Parathyroid adenoma (tissue), 2 donors: ENCODE measurements around the gene TST.

Experiments
- H2AFZ ChIP-seq: fragments of 300-600 bp; sonication (generic); one replicate; pipeline ENCODE4 v1.7.0; 2017; ENCODE audit warnings: antibody characterized with exemption, mild to moderate bottlenecking
- H3K27ac ChIP-seq: fragments of 300-600 bp; sonication (generic); one replicate; pipeline ENCODE4 v1.7.0; 2017
- H3K27me3 ChIP-seq: fragments of 300-600 bp; sonication (generic); one replicate; pipeline ENCODE4 v1.7.0; 2017; ENCODE audit warnings: low read length; ENCODE audit not compliant: control insufficient read depth, insufficient read depth
- H3K36me3 ChIP-seq: fragments of 300-600 bp; sonication (generic); one replicate; pipeline ENCODE4 v1.7.0; 2017; ENCODE audit warnings: low read length; ENCODE audit not compliant: control insufficient read depth, insufficient read depth
- H3K4me1 ChIP-seq: fragments of 300-600 bp; sonication (generic); one replicate; pipeline ENCODE4 v1.7.0; 2017; ENCODE audit warnings: control low read depth
- H3K4me2 ChIP-seq: fragments of 300-600 bp; sonication (generic); one replicate; pipeline ENCODE4 v1.7.0; 2017; ENCODE audit warnings: low read length
- H3K4me3 ChIP-seq: fragments of 300-600 bp; sonication (generic); one replicate; pipeline ENCODE4 v1.7.0; 2017; ENCODE audit warnings: low read depth, low read length
- H3K79me2 ChIP-seq: fragments of 300-600 bp; sonication (generic); one replicate; pipeline ENCODE4 v1.7.0; 2017; ENCODE audit warnings: control low read depth
- H3K9ac ChIP-seq: fragments of 300-600 bp; sonication (generic); one replicate; pipeline ENCODE4 v1.7.0; 2017; ENCODE audit warnings: mild to moderate bottlenecking
- H3K9me3 ChIP-seq: fragments of 300-600 bp; sonication (generic); one replicate; pipeline ENCODE4 v1.7.0; 2017; ENCODE audit warnings: low read length; ENCODE audit not compliant: control insufficient read depth
- CTCF ChIP-seq: fragments of 300-600 bp; sonication (generic); IDR thresholded peaks from one replicate; pipeline ENCODE4 v1.7.0; 2017; ENCODE audit warnings: antibody characterized with exemption, mild to moderate bottlenecking
- donor health status: primary hyperparathyroidism.

TST gene

GRCh38 chr22:36981247-36981775 lies 37.9 kb downstream of the TST start:
- H3K4me3 ChIP-seq, result no peak overlapping the region
- H3K79me2 ChIP-seq, result no peaks in the 10 kb centered on the region
- TF ChIP-seq CTCF, result no peak
- no peaks in the 10 kb centered on the region for H3K9me3 ChIP-seq
- no peak overlapping the region for H3K9ac ChIP-seq
- no peaks in the 10 kb centered on the region for H3K27me3 ChIP-seq
- H3K27ac ChIP-seq, result no peak overlapping the region
- no peaks in the 10 kb centered on the region for H3K36me3 ChIP-seq
- no peak overlapping the region for H3K4me2 ChIP-seq
- no peaks in the 10 kb centered on the region for H3K4me1 ChIP-seq
- H2AFZ ChIP-seq, result no peak overlapping the region

GRCh38 chr22:36979016-36979910 lies 40.0 kb downstream of the TST start:
- no peak for TF ChIP-seq CTCF
- Histone ChIP-seq H3K9ac (no peak overlapping the region), H2AFZ (no peak overlapping the region), H3K4me2 (no peak overlapping the region), H3K27me3 (no peaks in the 10 kb centered on the region), H3K79me2 (no peaks in the 10 kb centered on the region), H3K4me3 (no peak overlapping the region), H3K4me1 (no peaks in the 10 kb centered on the region), H3K36me3 (no peaks in the 10 kb centered on the region), H3K9me3 (no peaks in the 10 kb centered on the region), H3K27ac (no peak overlapping the region)

GRCh38 chr22:36977947-36978660 lies 41.1 kb downstream of the TST start:
- Histone ChIP-seq H3K79me2 (no peaks in the 10 kb centered on the region), H3K27ac (no peak overlapping the region), H3K4me2 (peak overlapping the region; percentile 68), H3K4me1 (no peaks in the 10 kb centered on the region), H3K36me3 (no peaks in the 10 kb centered on the region), H3K27me3 (no peaks in the 10 kb centered on the region), H3K9me3 (no peaks in the 10 kb centered on the region), H3K4me3 (peak overlapping the region; percentile 52), H3K9ac (no peak overlapping the region), H2AFZ (peak overlapping the region; percentile 62)
- peak; percentile 84 for TF ChIP-seq CTCF

GRCh38 chr22:36977401-36977861 lies 41.8 kb downstream of the TST start:
- H2AFZ ChIP-seq, result peak overlapping the region; percentile 62
- no peaks in the 10 kb centered on the region for H3K9me3 ChIP-seq
- no peak overlapping the region for H3K9ac ChIP-seq
- H3K79me2 ChIP-seq, result no peaks in the 10 kb centered on the region
- H3K4me1 ChIP-seq, result no peaks in the 10 kb centered on the region
- H3K27ac ChIP-seq, result no peak overlapping the region
- no peaks in the 10 kb centered on the region for H3K36me3 ChIP-seq
- no peak for TF ChIP-seq CTCF
- no peaks in the 10 kb centered on the region for H3K27me3 ChIP-seq
- H3K4me3 ChIP-seq, result peak overlapping the region; percentile 52
- peak overlapping the region; percentile 68 for H3K4me2 ChIP-seq
